Kidney epithelial cell (primary cell): ENCODE results near the gene RALBP1. TPM values are rescaled to one million over a fixed set of nuclear protein-coding genes. Genes with fewer than 3 reads are reported as not detected.

ENCODE experiments used
- DNase-seq: peaks from one replicate; pipeline ENCODE4 v3.0.0-alpha.2; 2010; ENCODE audit warnings: low read depth
- H3K27me3 ChIP-seq: 2 replicates; pipeline ENCODE4 v1.6.0; 2011; ENCODE audit warnings: low read length; ENCODE audit not compliant: control insufficient read depth, insufficient read depth
- H3K36me3 ChIP-seq: 2 replicates; pipeline ENCODE4 v1.5.1; 2011; ENCODE audit warnings: low read length; ENCODE audit not compliant: control insufficient read depth, insufficient read depth
- H3K4me3 ChIP-seq: 2 replicates; pipeline ENCODE4 v1.5.1; 2011; ENCODE audit warnings: low read depth, mild to moderate bottlenecking, control low read depth, low read length
- total RNA-seq: library from RNA; depleted of rRNA; stranded (reverse); fragments of >200 nt; gene quantifications from 2 replicates; pipeline ENCODE4 v1.2.3, GENCODE V29; 2015
- TF ChIP-seq, protein P1 (sequence below): IDR thresholded peaks from 2 replicates; pipeline ENCODE4 v1.5.1; 2011; ENCODE audit warnings: mild to moderate bottlenecking, moderate library complexity, low read length, control low read depth, inconsistent platforms; ENCODE audit not compliant: insufficient read depth, poor library complexity, severe bottlenecking

The RALBP1 gene
- total RNA-seq, 1 donor from 2014 or later = 57.1 TPM

DNA sequence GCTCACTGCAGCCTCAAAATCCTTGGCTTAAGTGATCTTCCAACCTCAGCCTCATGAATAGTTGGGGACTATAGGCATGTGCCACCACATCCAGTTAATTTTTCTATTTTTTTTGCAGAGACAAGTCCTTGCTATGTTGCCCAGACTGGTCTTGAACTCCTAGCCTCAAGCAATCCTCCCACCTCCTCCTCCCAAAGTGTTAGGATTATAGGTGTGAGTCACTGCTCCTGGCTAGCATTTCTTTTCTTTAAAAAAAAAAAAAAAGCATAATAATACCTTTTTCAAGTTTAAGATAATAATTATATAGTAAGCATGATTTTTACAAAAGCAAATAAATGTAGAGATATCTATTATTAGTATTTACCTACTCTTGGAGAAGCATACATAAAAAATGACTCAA is 103.0 kb downstream of the RALBP1 start:
- DNase-seq = no peak
- TF ChIP-seq, protein P1, sequence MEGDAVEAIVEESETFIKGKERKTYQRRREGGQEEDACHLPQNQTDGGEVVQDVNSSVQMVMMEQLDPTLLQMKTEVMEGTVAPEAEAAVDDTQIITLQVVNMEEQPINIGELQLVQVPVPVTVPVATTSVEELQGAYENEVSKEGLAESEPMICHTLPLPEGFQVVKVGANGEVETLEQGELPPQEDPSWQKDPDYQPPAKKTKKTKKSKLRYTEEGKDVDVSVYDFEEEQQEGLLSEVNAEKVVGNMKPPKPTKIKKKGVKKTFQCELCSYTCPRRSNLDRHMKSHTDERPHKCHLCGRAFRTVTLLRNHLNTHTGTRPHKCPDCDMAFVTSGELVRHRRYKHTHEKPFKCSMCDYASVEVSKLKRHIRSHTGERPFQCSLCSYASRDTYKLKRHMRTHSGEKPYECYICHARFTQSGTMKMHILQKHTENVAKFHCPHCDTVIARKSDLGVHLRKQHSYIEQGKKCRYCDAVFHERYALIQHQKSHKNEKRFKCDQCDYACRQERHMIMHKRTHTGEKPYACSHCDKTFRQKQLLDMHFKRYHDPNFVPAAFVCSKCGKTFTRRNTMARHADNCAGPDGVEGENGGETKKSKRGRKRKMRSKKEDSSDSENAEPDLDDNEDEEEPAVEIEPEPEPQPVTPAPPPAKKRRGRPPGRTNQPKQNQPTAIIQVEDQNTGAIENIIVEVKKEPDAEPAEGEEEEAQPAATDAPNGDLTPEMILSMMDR = no peak
- Histone ChIP-seq H3K36me3 (peaks cover 3% of the 10 kb centered on the region), H3K4me3 (no peak overlapping the region), H3K27me3 (no peaks in the 10 kb centered on the region)

DNA sequence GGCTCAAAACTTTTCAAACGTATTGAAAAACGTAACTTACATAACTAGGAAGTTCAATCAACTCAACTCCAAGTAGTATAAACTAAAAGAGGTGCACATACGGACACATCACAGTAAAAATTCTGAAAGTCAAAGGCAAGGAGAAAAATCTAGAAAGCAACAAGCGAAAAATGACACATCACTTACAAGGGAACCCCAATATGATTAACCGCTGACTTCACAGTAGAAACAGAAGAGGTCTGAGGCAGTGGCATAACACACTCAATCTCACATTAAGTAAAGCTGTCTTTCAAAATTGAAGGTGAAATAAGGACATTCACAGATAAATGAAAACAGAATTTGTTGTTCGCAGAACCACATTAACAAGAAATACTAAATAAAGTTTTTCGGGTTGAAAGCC is 106.4 kb downstream of the RALBP1 start:
- TF ChIP-seq, protein P1 = no peak
- peaks cover 3% of the 10 kb centered on the region for H3K36me3 ChIP-seq
- no peak for DNase-seq

DNA sequence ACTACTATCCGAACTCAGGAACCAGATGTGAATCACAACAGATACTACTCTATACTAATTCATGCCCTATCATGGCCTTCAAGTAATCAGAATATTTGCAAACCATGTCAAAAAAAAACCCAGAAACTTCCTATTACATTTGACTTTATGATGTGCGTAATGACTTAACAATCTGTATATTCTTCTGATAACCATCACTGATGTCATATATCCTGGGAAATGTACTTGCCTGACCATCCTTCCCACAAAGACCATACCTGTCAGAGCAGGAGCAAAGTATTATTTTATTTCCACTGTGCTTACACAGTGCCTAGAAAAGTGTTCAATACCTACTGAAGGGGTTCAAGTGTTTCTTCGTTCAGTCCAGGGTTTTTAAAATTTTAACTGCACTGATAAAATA is 111.5 kb downstream of the RALBP1 start:
- H3K27me3 ChIP-seq = no peaks in the 10 kb centered on the region
- no peaks in the 10 kb centered on the region for H3K36me3 ChIP-seq
- H3K4me3 ChIP-seq = no peak overlapping the region
- no peak for DNase-seq
- TF ChIP-seq, protein P1 = no peak

More for the DNA sequence above, 106.4 kb downstream of the RALBP1 start:
- no peak overlapping the region for H3K4me3 ChIP-seq
- H3K27me3 ChIP-seq = no peaks in the 10 kb centered on the region

Other genes starting within 250 kb of the RALBP1 start
- 22.9 and 25.0 TPM in 2 replicates for gene TWSG1, start 140.7 kb upstream of the RALBP1 start, total RNA-seq
- gene PPP4R1, start 139.0 kb downstream of the RALBP1 start, total RNA-seq = 83.8 and 105 TPM in 2 replicates
- gene RAB31, start 232.8 kb downstream of the RALBP1 start, total RNA-seq = 44.2 and 49.7 TPM in 2 replicates